Panc1 (cell line): Measurements from ENCODE around the gene PELI1. TPM values are rescaled to one million over a fixed set of nuclear protein-coding genes. Genes with fewer than 3 reads are reported as not detected.

Source experiments
- ATAC-seq: fragments of 200-7000 bp; cut with Tn5 transposase; 2 replicates; pipeline ENCODE4 v1.9.1; 2020; ENCODE audit warnings: mild to moderate bottlenecking, moderate library complexity
- BruUV-seq: library from RNA; stranded (reverse); fragments of 400-500 nt; replicated peaks from 2 replicates; lab custom pipeline; 2021; lab: Mats Ljungman, UMichigan
- CTCF ChIA-PET: fragments of 300-600 bp; sonication (Branson Sonifier 250); formaldehyde crosslinking; loops from one replicate; lab custom pipeline; 2022; ENCODE audit warnings: antibody characterized with exemption; lab: Charles Lee
- POLR2A ChIA-PET: fragments of 300-600 bp; sonication (Branson Sonifier 250); formaldehyde crosslinking; loops from one replicate; lab custom pipeline; 2022; ENCODE audit warnings: antibody characterized with exemption; lab: Charles Lee
- DNase-seq: peaks from one replicate; pipeline ENCODE4 v3.0.0-alpha.2; 2010; ENCODE audit warnings: low read depth, low spot score
- H3K27ac ChIP-seq: 2 replicates; pipeline ENCODE4 v1.5.1; 2011; ENCODE audit warnings: mild to moderate bottlenecking, low read length, inconsistent platforms
- H3K27me3 ChIP-seq: fragments of 200-500 bp; sonication (Bioruptor generic); 2 replicates; pipeline ENCODE4 v1.6.0; 2014; ENCODE audit warnings: low read length, inconsistent platforms; ENCODE audit not compliant: control insufficient read depth, insufficient read depth
- H3K36me3 ChIP-seq: fragments of 200-500 bp; sonication (Bioruptor generic); 2 replicates; pipeline ENCODE4 v1.5.1; 2014; ENCODE audit warnings: inconsistent platforms, mild to moderate bottlenecking, low read length, moderate library complexity; ENCODE audit not compliant: control insufficient read depth, insufficient read depth
- H3K4me1 ChIP-seq: 2 replicates; pipeline ENCODE4 v1.5.1; 2011; ENCODE audit warnings: inconsistent platforms, mild to moderate bottlenecking, low read length, moderate library complexity; ENCODE audit not compliant: control insufficient read depth, insufficient read depth
- H3K4me3 ChIP-seq, 2 experiments: 2 replicates each; pipeline ENCODE4 v1.5.1; 2011 to 2012; ENCODE audit warnings: low read depth in 2 of 2, low read length in 2 of 2, mild to moderate bottlenecking in 2 of 2, inconsistent platforms in 1 of 2, moderate library complexity in 1 of 2
- H3K9me3 ChIP-seq: fragments of 200-500 bp; sonication (Bioruptor generic); 2 replicates; pipeline ENCODE4 v1.5.1; 2014; ENCODE audit warnings: low read depth, mild to moderate bottlenecking, inconsistent platforms, low read length, moderate library complexity; ENCODE audit not compliant: control insufficient read depth, insufficient read depth
- POLR2AphosphoS5 ChIP-seq: IDR thresholded peaks from 2 replicates; pipeline ENCODE4 v1.6.1; 2012; ENCODE audit warnings: mild to moderate bottlenecking, low read depth, low read length, moderate library complexity
- REST ChIP-seq, 2 experiments: IDR thresholded peaks; 2 replicates each; pipeline ENCODE4 v1.6.1; 2011 to 2012; ENCODE audit warnings: low read depth in 2 of 2, control low read depth in 1 of 2, low read length in 1 of 2, mild to moderate bottlenecking in 1 of 2, moderate library complexity in 1 of 2; ENCODE audit not compliant: insufficient read depth in 1 of 2
- SIN3A ChIP-seq: IDR thresholded peaks from 2 replicates; pipeline ENCODE4 v1.6.1; 2012; ENCODE audit warnings: low read depth, mild to moderate bottlenecking, low read length, moderate library complexity, borderline replicate concordance; ENCODE audit not compliant: insufficient read depth
- TCF7L2 ChIP-seq: IDR thresholded peaks from 2 replicates; pipeline ENCODE4 v1.6.1; 2011; ENCODE audit warnings: mild to moderate bottlenecking, low read depth, low read length, inconsistent platforms
- in situ Hi-C: cut with HindIII; loops from 2 replicates; pipeline ENCODE4 v1.10.0; 2016; ENCODE audit warnings: low sequenced_read_pairs, low pct_unique_long_range_greater_than_20kb
- intact Hi-C: fragments of 100-400 bp; cut with micrococcal nuclease; formaldehyde crosslinking; loops from one replicate; pipeline ENCODE4 v1.10.0; 2022; ENCODE audit not compliant: unreplicated experiment
- total RNA-seq: library from RNA; stranded (reverse); gene quantifications from one replicate; pipeline ENCODE4 v1.2.1, GENCODE V29; 2021; ENCODE audit not compliant: unreplicated experiment
- TF ChIP-seq, protein P1 (sequence below): fragments of 450-650 bp; IDR thresholded peaks from 2 replicates; pipeline ENCODE4 v1.5.1; 2017; ENCODE audit warnings: mild to moderate bottlenecking

PELI1 gene
- total RNA-seq, 1 experiment from 2014 or later: 6.7 TPM

GRCh38 chr2:64189586-64189985, 45.4 kb upstream of the PELI1 start:
- Histone ChIP-seq H3K4me1 (no peaks in the 10 kb centered on the region), H3K27me3 (peaks cover 3% of the 10 kb centered on the region; the same call in 1 of the 2 replicates), H3K27ac (no peak overlapping the region), H3K4me3 (no peak overlapping the region), H3K9me3 (no peaks in the 10 kb centered on the region), H3K36me3 (no peaks in the 10 kb centered on the region)
- DNase-seq (no peak), ATAC-seq (no peak)
- in situ Hi-C loops: no loop called here
- POLR2A ChIA-PET: no interaction called here
- TF ChIP-seq POLR2AphosphoS5 (no peak), REST (IDR thresholded peaks at IDR 0.05; ENCODE audit: insufficient read depth in 1 of 2, low read depth in 2 of 2, low read length in 1 of 2) (no peak), SIN3A (no peak), TCF7L2 (no peak)
- TF ChIP-seq, protein P1, sequence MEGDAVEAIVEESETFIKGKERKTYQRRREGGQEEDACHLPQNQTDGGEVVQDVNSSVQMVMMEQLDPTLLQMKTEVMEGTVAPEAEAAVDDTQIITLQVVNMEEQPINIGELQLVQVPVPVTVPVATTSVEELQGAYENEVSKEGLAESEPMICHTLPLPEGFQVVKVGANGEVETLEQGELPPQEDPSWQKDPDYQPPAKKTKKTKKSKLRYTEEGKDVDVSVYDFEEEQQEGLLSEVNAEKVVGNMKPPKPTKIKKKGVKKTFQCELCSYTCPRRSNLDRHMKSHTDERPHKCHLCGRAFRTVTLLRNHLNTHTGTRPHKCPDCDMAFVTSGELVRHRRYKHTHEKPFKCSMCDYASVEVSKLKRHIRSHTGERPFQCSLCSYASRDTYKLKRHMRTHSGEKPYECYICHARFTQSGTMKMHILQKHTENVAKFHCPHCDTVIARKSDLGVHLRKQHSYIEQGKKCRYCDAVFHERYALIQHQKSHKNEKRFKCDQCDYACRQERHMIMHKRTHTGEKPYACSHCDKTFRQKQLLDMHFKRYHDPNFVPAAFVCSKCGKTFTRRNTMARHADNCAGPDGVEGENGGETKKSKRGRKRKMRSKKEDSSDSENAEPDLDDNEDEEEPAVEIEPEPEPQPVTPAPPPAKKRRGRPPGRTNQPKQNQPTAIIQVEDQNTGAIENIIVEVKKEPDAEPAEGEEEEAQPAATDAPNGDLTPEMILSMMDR: no peak
- intact Hi-C loops: no loop called here
- CTCF ChIA-PET: no interaction called here
- no TSS peak for BruUV-seq

DNA sequence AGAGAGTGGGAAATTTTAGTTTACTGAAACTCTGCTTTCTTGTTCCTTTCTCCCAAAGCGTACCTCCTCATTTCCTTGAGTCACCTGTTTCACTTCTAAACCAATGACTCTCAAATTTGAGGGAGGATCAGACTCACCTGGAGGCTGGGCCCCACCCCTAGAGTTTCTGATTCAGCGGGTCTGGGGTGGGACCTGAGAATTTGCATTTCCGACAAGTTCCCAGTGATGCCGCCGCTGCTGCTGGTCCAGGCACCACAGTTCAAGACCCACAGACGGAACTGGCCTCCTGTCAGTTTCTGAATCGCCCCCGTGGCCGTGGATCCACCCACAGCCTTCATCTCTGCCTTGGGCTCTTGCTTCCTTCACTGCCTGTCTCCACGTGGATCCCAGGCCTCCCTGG, 44.9 kb upstream of the PELI1 start:
- H3K36me3 ChIP-seq: no peaks in the 10 kb centered on the region
- ChIA-PET CTCF (no interaction called here), POLR2A (interaction anchor here (0.6 kb wide), 1 partner anchor 27 kb away, joined by 3 read pairs; no protein-coding TSS in a partner anchor)
- no peaks in the 10 kb centered on the region for H3K9me3 ChIP-seq
- in situ Hi-C loops: no loop called here
- DNase-seq (no peak), ATAC-seq (no peak)
- BruUV-seq: no TSS peak
- no peak overlapping the region for H3K27ac ChIP-seq
- no peaks in the 10 kb centered on the region for H3K4me1 ChIP-seq
- intact Hi-C loops: no loop called here
- H3K4me3 ChIP-seq: no peak overlapping the region
- H3K27me3 ChIP-seq: peaks cover 3% of the 10 kb centered on the region; the same call in 1 of the 2 replicates
- TF ChIP-seq, protein P1: no peak
- no peak for TF ChIP-seq POLR2AphosphoS5
- no peak for TF ChIP-seq REST (IDR thresholded peaks at IDR 0.05; ENCODE audit: insufficient read depth in 1 of 2, low read depth in 2 of 2, low read length in 1 of 2)
- TF ChIP-seq TCF7L2: no peak
- no peak for TF ChIP-seq SIN3A
